BJ (cell line): Measurements from ENCODE around the gene CELA1. TPM values are rescaled to one million over a fixed set of nuclear protein-coding genes. Genes with fewer than 3 reads are reported as not detected.
"Not testable (repeated sequence)": the region's sequence is repeated elsewhere in the genome, so short reads cannot be mapped to it uniquely, and the experiment has no call there.

Experiments
- CTCF ChIA-PET: fragments of 350-600 bp; formaldehyde crosslinking; extraction: SDS; loops from one replicate; lab custom pipeline; 2021; ENCODE audit warnings: antibody characterized with exemption, inconsistent platforms; lab: Yijun Ruan, JAX
- POLR2A ChIA-PET: fragments of 300-600 bp; sonication (Branson Sonifier 250); formaldehyde crosslinking; extraction: SDS; loops from one replicate; lab custom pipeline; 2021; ENCODE audit warnings: antibody characterized with exemption; lab: Charles Lee
- DNase-seq: peaks from one replicate; pipeline ENCODE4 v3.0.0-alpha.2; 2011; ENCODE audit warnings: low read depth
- H3K27me3 ChIP-seq: 2 replicates; pipeline ENCODE4 v1.6.0; 2011; ENCODE audit warnings: low read length; ENCODE audit not compliant: control insufficient read depth, insufficient read depth
- H3K36me3 ChIP-seq: 2 replicates; pipeline ENCODE4 v1.5.1; 2011; ENCODE audit warnings: low read length; ENCODE audit not compliant: control insufficient read depth, insufficient read depth
- H3K4me3 ChIP-seq: 2 replicates; pipeline ENCODE4 v1.5.1; 2011; ENCODE audit warnings: low read depth, mild to moderate bottlenecking, control low read depth, low read length
- polyA plus RNA-seq: library from polyadenylated mRNA; depleted of rRNA; stranded (reverse); fragments of >200 nt; gene quantifications from 2 replicates; pipeline ENCODE4 v1.2.3, GENCODE V29; 2011
- TF ChIP-seq, protein P1 (sequence below): IDR thresholded peaks from 2 replicates; pipeline ENCODE4 v1.5.1; 2011; ENCODE audit warnings: low read depth, mild to moderate bottlenecking, control low read depth, inconsistent platforms, low read length, moderate library complexity; ENCODE audit not compliant: insufficient read depth

The CELA1 gene
- polyA plus RNA-seq, 1 experiment = not detected

DNA sequence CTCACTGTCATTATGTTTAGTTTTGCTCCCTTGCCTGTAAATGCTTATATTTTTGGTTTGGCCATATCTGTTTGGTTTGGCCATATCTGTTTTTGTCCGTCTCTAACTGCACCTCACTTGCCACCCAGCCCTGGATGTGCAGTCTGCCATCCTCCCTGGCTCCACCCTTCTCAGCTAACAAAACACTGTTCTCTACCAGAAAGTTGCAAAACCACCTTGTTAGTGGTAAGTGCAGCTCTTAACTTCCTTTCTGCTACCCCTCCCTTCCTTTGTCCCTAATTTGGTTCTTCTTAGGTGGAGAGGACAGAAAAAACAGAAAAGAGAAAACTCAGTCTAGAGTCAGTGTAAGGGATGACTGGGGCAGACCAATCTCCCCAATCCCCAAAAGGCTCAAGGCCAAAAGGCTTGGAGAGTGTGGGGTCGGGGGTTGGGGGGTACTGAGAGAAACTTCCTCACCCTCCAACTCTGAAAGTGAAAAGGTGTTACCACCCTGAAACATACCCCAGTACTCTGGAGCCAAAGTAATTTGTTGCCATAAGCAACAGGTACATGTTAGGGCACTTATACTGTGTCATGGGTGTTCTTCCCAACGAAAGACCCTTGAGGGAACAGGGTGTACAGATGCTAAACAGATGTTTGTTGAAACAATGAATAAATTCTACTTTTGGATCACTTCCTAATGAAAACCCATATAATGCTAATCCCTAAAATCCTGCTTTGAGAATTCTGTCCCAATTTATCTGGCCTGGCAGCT lies 27.5 kb downstream of the CELA1 start:
- Histone ChIP-seq H3K4me3 (no peak overlapping the region), H3K36me3 (no peaks in the 10 kb centered on the region), H3K27me3 (no peaks in the 10 kb centered on the region)
- ChIA-PET CTCF (interaction anchor here (0.7 to 1.6 kb wide), 3 partner anchors 10 to 23 kb away, joined by 3 to 4 read pairs (median 3); no protein-coding TSS in a partner anchor), POLR2A (no interaction called here)
- DNase-seq = no peak
- TF ChIP-seq, protein P1, sequence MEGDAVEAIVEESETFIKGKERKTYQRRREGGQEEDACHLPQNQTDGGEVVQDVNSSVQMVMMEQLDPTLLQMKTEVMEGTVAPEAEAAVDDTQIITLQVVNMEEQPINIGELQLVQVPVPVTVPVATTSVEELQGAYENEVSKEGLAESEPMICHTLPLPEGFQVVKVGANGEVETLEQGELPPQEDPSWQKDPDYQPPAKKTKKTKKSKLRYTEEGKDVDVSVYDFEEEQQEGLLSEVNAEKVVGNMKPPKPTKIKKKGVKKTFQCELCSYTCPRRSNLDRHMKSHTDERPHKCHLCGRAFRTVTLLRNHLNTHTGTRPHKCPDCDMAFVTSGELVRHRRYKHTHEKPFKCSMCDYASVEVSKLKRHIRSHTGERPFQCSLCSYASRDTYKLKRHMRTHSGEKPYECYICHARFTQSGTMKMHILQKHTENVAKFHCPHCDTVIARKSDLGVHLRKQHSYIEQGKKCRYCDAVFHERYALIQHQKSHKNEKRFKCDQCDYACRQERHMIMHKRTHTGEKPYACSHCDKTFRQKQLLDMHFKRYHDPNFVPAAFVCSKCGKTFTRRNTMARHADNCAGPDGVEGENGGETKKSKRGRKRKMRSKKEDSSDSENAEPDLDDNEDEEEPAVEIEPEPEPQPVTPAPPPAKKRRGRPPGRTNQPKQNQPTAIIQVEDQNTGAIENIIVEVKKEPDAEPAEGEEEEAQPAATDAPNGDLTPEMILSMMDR = no peak

DNA sequence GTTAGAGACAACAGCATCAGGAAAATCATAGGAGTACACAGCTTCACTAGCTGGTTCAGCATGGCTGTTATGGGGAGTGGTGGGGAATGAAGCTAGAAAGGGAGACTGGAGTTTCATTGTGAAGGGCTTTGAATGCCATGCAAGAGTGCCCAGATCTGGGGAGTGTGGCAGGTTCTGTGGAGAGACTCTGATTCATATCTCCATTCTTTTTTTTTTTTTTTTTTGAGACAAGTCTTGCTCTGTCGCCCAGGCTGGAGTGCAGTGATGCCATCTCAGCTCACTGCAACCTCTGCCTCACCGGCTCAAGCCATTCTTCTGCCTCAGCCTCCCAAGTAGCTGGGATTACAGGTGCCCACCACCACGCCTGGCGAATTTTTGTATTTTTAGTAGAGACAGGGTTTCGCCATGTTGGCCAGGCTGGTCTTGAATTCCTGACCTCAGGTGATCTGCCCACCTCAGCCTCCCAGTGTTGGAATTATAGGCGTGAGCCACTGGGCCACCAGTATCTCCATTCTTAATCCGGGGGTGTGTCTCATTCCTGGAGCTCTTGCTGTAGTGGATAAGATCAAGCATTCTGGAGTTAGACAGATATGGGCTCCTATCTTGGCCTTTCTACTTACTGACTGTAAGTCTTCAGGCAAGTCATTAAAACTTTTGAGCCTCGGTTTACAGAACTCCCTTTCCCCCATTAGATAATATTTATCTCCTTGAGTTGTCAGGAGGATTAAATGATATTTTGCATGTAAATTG lies 28.2 kb downstream of the CELA1 start:
- DNase-seq, H3K4me3 ChIP-seq, H3K36me3 ChIP-seq, POLR2A ChIA-PET, H3K27me3 ChIP-seq: not testable (repeated sequence)
- CTCF ChIA-PET = interaction anchor here (0.7 to 1.6 kb wide), 2 partner anchors 10 to 24 kb away, joined by 3 read pairs; no protein-coding TSS in a partner anchor

DNA sequence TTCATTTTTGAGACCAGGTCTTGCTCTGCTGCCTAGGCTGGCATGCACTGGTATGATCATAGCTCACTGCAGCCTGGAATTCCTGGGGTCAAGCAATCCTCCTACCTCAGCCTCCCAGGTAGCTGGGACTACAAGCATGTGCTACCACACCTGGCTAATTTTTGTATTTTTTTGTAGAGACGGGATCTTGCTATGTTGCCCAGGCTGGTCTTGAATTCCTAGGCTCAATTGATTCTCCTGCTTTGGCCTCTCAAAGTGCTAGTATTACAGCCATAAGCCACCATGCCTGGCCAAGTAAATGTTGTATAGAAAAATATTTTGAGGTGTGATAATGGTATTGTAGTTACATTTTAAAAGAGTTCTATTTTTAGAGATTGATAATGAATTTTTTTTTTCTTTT lies 35.1 kb downstream of the CELA1 start:
- Histone ChIP-seq H3K27me3 (no peaks in the 10 kb centered on the region), H3K4me3 (no peak overlapping the region), H3K36me3 (no peaks in the 10 kb centered on the region)
- TF ChIP-seq, protein P1 = no peak
- POLR2A ChIA-PET = no interaction called here
- CTCF ChIA-PET = no interaction called here
- DNase-seq = no peak

DNA sequence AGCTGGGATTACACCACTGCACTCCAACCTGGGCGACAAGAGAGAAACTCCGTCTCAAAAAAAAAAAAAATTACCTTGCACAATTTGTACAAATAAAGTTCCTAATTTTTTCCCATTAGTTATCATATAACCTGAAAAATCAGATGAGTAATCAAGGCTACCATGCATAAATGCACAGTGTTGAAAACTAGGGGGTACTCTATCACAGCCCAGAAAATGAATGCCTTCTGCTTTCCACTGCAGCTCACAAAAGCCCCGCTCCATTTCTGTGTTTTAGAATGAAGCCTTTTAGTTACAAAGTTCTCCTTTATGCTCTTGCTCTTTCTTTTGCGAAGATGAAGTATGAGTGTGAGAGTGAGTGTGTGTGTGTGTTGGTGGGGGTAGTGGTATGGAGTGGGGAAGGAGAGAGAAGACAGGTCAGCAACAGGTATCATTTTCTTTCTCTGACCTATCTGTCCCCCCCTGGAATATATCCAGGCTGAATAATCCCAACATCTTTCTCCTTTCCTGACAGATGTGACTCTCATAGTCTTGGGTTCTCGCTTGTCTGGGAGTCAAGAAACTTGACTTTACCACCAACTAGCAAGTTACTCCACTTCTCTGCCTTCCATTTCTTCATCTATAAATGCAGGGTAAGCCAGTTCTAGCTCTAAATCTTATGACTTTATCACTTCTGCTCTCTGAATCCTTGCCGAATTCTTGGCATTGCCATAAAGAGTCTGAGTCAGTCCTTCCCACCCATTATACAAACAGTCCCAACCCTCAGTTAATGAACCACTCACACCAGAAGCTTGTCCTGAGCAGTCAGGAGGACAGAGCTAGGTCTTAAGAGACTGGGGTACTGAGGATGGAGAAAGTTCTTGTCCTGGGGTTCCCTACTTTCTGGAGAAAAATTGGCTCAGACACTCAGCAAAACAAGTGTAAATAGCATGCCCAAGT lies 38.6 kb downstream of the CELA1 start:
- Histone ChIP-seq H3K27me3 (no peaks in the 10 kb centered on the region; the same call in 1 of the 2 replicates), H3K36me3 (no peaks in the 10 kb centered on the region), H3K4me3 (no peak overlapping the region)
- DNase-seq = peak; percentile 81
- ChIA-PET POLR2A (no interaction called here), CTCF (interaction anchor here (0.5 to 1.2 kb wide), 4 partner anchors 9 to 60 kb away, joined by 3 read pairs; no protein-coding TSS in a partner anchor)
- TF ChIP-seq, protein P1 = no peak

DNA sequence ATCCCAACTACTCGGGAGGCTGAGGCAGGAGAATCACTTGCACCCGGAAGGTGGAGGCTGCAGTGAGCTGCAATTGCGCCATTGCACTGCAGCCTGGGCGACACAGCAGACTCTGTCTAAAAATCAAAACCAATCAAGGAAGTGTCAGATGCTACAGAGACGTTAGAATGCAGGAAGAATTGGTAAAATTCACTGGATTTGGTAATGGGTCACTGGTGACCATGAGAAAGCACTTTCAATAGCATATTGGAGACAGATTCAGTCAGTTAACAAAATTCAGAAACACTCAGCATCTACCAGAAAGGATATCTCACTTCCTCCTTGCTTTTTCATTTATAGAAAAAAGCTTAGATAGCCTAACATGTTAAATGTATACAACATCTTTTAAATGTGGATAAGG lies 40.0 kb downstream of the CELA1 start:
- no peak for DNase-seq
- ChIA-PET CTCF (no interaction called here), POLR2A (no interaction called here)
- H3K4me3 ChIP-seq = no peak overlapping the region
- no peaks in the 10 kb centered on the region for H3K36me3 ChIP-seq
- TF ChIP-seq, protein P1 = no peak
- peaks cover 1% of the 10 kb centered on the region; the same call in 1 of the 2 replicates for H3K27me3 ChIP-seq

DNA sequence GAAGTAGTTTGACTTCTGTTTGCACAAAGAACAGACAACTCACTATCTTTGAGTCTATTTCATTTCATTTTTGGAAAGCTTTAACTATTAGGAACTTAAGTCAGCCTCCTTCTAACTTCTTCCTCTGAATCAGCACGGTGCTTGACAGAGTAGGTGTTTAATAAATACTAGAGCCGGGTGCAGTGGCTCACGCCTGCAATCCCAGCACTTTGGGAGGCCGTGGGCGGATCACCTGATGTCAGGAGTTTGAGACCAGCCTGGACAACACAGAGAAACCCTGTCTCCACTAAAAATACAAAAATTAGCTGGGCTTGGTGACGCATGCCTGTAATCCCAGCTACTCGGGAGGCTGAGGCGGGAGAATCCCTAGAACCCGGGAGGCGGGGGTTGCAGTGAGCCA lies 45.7 kb downstream of the CELA1 start:
- ChIA-PET CTCF (interaction anchor here (0.6 kb wide), 1 partner anchor 232 kb away, joined by 4 read pairs; no protein-coding TSS in a partner anchor), POLR2A (interaction anchor here (0.6 kb wide), 1 partner anchor 11 kb away, joined by 3 read pairs; no protein-coding TSS in a partner anchor)
- not testable (repeated sequence) for H3K4me3 ChIP-seq, H3K36me3 ChIP-seq, DNase-seq, H3K27me3 ChIP-seq
